HG03045 (cell line): Measurements from ENCODE around the gene PRLR.
A peak's percentile ranks its signal among the peaks of the same experiment; 100 is the strongest.
"Not testable (repeated sequence)": the region's sequence is repeated elsewhere in the genome, so short reads cannot be mapped to it uniquely, and the experiment has no call there.

Experiments
- ATAC-seq: cut with Tn5 transposase; IDR thresholded peaks from one replicate; pipeline ENCODE4 v1.9.1; 2021; ENCODE audit warnings: mild to moderate bottlenecking, moderate library complexity; ENCODE audit not compliant: unreplicated experiment

The PRLR gene

DNA sequence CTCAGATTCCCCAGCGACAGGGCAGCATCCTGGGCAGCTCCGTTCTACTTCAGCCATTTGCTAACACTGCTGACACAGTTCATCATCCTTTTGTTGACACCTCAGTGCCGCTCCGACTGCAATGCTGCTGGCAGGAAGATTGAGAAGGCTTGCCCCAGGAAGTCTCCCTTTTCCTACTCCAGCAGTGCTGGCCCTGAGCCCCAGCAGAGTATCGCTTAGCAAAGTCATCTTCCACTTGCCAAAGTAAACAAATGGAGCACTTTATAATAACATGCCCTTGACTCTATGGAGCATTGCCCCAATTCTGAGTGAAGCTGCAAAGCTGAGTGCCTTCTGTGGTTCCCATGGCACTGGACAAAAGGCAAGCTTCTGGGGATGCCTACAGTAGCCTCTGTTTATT lies 32.2 kb downstream of the PRLR start:
- no peak for ATAC-seq

DNA sequence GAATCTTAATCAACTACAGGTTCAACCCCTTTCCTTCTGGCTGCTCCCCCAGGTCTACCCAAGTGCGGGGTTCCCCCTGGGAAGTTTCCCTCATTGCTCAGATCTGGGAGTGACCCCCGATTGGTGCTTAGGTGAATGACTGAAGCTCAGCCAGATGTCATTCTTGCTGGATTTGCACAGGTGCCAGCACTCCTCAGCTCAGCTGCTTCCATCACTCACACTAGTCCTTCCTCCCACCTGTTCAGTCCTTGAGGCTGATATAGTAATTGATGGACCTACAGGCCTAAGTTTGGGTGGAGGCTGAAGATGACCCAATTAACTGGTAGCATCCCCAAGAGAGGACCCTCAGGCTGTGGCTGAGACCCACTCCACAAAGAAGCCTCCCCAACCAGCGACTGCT lies 32.9 kb downstream of the PRLR start:
- ATAC-seq: no peak

DNA sequence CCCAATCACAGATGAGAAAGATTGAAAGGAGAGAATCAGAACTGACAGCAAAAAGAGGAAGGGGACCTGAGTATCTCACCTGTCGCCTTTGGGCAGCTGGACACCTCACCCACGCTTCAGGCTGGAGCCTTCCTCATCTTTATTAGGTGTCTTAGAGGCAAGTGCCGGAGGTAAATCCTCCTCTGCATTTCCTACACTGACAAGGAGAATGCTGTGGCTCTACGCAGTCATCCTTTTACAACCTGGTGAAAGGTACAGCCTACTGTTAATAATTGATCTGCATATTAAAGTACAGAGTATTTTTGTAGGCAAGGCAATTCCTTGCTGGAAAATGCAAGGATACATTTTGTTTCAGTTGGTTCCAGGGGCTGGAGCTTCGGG lies 34.8 kb downstream of the PRLR start:
- ATAC-seq: no peak

- ATAC-seq: peak; percentile 80
Observed at GRCh38 chr5:35194635-35195471, 35.4 kb downstream of the PRLR start.

DNA sequence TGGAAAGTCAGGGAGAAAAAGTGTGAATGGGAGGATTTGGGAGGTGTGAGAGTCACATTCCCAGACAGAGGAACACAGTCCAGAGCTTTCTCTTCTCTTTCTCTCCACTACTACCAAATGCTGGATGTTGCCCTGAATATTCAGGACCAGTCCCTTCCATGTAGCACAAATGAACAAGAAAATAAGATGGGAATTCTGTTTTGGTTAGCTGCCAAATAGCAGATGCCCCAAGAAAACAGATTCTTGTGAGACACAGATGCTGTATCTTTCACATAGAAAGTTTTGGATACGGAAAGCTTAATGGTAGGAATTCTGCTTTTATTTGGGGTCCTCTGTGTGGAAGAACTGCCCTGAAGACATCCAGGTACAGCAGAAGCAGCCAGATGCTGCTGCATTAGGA lies 37.8 kb downstream of the PRLR start:
- ATAC-seq: no peak

GRCh38 chr5:35189801-35190200 lies 40.5 kb downstream of the PRLR start:
- ATAC-seq: not testable (repeated sequence)

DNA sequence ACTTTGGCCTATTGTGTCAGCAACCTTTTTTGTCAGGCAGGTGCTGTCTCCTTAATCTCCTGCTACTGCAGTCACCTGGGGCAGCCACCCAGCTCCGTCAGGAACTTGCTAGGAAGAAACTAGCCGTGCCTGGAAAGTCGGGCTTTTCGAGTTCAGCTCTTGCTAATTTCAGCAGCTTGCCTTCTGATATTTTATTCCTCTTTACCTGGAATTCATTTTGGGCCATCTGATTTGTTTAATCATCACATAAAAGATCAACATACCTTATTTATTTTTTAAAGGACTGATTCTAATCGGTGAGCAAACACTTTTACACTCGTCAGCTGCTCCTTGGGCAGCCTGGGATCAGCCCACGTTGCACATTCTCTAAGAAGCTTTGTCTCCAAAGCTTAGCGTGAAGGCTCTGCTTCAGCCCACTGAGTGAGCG lies 42.2 kb downstream of the PRLR start:
- no peak for ATAC-seq

GRCh38 chr5:35187621-35188020 lies 42.7 kb downstream of the PRLR start:
- not testable (repeated sequence) for ATAC-seq

GRCh38 chr5:35186749-35187148 lies 43.5 kb downstream of the PRLR start:
- no peak for ATAC-seq

DNA sequence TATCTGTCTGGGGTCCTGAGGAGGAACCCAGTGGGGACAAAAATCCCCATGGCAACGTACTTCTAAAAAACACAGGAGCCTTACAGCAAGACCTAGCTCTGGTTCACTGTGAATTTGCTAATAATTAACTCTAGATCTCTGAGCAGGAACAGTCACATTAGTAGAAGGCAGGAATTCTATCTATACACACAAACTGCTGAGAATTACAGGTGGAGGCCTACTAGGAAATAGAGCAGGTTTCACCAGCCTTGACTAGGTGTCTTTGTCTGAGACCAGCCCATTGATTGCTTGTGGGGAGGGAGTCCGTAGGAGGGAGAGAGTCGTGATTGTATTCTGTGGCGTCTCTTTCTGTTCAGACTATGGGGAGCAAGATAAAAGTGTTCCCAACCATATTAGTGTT lies 44.8 kb downstream of the PRLR start:
- ATAC-seq: no peak

DNA sequence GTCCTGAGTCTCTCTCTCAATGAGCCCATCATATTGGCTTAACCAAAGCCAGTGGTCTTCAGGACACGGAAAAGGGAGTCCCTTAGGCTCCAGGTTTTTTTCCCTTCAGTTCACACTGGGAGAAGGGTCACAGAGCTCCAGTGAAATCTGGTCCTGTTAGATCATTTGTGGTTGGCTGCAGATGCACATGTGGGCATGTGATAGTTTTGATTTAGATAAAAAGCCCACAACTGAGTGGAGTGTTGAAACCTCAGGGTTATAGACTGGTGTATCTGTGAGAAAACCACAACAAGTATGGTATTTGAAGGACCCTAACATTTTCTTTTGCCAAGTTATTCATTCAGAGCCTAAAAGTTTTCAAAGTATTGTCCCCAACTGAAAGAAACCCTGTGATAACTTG lies 46.7 kb downstream of the PRLR start:
- ATAC-seq: no peak

GRCh38 chr5:35182910-35183535 lies 47.3 kb downstream of the PRLR start:
- no peak for ATAC-seq

DNA sequence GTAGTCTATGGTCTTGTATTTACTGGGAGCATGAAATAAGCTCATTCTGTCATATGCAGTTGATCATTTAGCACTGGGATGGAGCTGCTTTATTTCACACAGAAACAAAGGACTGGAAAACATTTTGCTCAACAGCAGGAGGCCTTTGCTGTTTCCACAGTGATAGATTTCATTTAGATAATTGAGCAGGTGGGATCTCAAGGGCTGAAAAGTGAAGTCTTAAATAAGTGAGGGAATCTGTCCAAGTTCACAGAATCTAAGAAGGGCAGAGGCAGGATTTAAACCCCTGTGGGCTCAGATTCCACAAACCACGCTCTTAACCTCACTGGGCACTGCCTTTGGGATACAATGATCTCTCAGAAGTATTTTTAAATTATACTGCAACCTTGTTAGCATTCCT lies 47.8 kb downstream of the PRLR start:
- ATAC-seq: no peak

- ATAC-seq: no peak
Observed at GRCh38 chr5:35180046-35180445, 50.2 kb downstream of the PRLR start.

GRCh38 chr5:35177783-35178182 lies 52.5 kb downstream of the PRLR start:
- ATAC-seq: no peak

DNA sequence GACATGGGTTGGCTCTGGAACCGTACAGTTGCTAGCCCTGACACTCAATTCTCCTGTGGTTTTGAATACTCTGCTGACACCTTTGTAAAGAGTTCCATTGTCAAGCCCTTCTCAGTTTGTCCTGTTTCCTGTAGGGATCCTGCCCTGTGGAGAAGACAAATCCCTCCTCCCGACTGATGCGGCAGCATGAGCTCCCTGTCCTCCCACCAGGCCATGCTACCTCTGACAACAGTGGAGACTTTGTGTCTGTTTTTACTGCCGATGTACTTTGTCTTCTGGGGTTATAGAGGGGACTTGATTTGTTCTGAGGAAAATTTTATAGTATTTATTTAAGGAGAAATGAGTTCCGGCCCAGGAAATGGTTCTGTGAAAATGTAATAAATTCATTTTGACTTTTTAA lies 57.8 kb downstream of the PRLR start:
- no peak for ATAC-seq

GRCh38 chr5:35171991-35172390 lies 58.3 kb downstream of the PRLR start:
- no peak for ATAC-seq

DNA sequence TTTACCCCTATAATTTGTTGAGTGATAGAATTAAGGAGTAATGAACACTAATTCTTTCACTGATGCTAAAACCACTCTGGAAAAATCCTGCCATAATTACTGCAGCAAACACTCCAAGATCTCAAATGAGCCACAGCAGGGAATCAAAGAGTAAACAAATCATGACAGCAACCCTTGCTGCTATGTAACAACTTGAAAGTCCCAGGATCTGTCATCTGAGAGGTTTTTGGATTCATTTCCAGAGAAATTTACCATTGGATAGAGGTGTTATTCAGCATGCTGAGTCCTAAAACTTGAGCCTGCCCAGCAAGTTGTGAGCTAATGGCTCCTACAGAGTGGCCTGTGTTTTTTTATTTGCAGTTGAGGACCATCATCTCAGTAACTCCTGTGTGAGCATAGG lies 59.2 kb downstream of the PRLR start:
- no peak for ATAC-seq

DNA sequence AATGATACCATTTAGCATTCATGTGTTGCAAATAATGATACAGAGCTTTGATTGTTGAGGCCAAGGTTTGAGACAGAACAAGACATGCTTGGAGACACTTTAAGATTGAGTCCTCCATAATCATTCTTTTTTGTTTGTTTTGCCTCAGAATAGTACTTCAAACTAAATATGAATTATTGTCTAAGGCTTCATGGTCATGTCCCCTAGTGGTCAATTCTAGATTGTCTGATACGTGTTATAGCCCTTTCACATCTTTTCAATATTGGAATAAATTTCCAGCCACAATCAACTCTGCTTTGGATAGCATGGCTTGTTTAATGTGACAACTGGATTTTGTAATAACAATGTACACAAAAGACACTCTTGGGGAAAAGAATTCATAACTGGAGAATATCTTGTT lies 64.2 kb downstream of the PRLR start:
- no peak for ATAC-seq

DNA sequence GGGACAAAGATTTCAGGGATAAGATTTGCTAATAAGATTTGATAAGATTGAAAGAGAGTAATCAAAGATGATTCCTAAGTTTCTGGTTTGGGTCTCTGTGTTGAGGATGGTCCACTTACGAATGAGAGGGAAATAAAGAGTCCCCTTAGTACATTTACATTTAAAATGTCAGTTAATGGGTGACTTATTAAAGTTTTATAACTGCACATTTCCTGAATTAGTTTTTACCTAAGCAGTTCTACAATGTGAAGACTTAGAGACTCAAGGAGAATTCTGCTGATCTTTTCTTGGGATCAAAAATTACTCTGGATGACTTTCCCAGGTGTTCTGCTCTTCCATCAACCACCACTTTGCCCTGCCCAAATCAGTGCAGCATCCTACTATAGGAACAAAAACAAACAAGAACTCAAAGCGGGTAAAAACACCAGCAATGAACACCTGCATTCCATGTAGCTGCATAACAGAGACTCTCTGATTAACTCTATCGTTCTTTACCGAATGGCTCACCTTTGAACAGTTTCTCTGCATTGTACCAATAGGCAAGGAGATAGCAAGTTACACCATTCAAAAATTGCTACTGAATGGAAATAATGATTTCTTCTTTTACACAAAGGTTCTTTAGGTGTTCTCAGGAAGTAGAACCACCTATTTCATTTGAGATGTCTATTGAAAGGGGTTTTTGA lies 65.3 kb downstream of the PRLR start:
- ATAC-seq: no peak

DNA sequence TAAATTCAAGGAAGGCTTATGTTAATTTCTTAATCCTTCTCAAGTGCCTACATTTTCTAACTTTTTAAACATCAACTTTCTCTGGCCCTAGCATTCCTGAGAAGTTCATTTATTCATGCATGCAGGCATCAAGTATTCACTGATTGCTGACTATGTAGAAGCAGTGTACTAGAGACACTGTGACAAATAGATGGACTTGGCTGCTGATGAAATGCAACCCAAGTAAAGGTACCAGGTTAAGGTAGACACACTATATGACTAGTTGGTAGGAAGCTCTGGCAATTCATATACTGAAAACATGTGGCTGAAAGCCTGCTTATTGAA lies 66.6 kb downstream of the PRLR start:
- ATAC-seq: no peak
